GM23248 (cell line): ENCODE measurements around the gene OMG. TPM values are rescaled to one million over a fixed set of nuclear protein-coding genes. Genes with fewer than 3 reads are reported as not detected.

Experiments
- DNase-seq: peaks from one replicate; pipeline ENCODE4 v3.0.0-alpha.2; 2015
- H2AFZ ChIP-seq: fragments of 200-600 bp; sonication (generic); 2 replicates; pipeline ENCODE4 v1.6.1; 2016; ENCODE audit warnings: antibody characterized with exemption
- H3F3A ChIP-seq: fragments of 200-600 bp; sonication (generic); 2 replicates; pipeline ENCODE4 v1.6.1; 2016; ENCODE audit warnings: mild to moderate bottlenecking, antibody characterized with exemption, mixed run types; ENCODE audit not compliant: insufficient read depth
- H3K27ac ChIP-seq: fragments of 200-600 bp; sonication (generic); 2 replicates; pipeline ENCODE4 v1.5.1; 2016; ENCODE audit warnings: mild to moderate bottlenecking
- H3K27me3 ChIP-seq: fragments of 200-600 bp; sonication (generic); replicated peaks from 2 replicates; pipeline ENCODE4 v1.6.1; 2016; ENCODE audit warnings: mild to moderate bottlenecking; ENCODE audit not compliant: insufficient read depth
- H3K36me3 ChIP-seq: fragments of 200-600 bp; sonication (generic); 2 replicates; pipeline ENCODE4 v1.6.1; 2016; ENCODE audit warnings: low read depth, mild to moderate bottlenecking
- H3K4me1 ChIP-seq: fragments of 200-600 bp; sonication (generic); 2 replicates; pipeline ENCODE4 v1.6.1; 2016; ENCODE audit warnings: mild to moderate bottlenecking; ENCODE audit not compliant: insufficient read depth
- H3K4me2 ChIP-seq: fragments of 200-600 bp; sonication (generic); one replicate; pipeline ENCODE4 v1.6.1; 2016; ENCODE audit warnings: mild to moderate bottlenecking; ENCODE audit not compliant: unreplicated experiment
- H3K4me3 ChIP-seq: fragments of 200-600 bp; sonication (generic); 2 replicates; pipeline ENCODE4 v1.5.1; 2016; ENCODE audit warnings: mild to moderate bottlenecking
- H3K79me2 ChIP-seq: fragments of 200-600 bp; sonication (generic); 2 replicates; pipeline ENCODE4 v1.6.1; 2016; ENCODE audit warnings: mild to moderate bottlenecking; ENCODE audit not compliant: insufficient read depth
- H3K9ac ChIP-seq: fragments of 200-600 bp; sonication (generic); 2 replicates; pipeline ENCODE4 v1.6.1; 2016; ENCODE audit warnings: mild to moderate bottlenecking
- H3K9me2 ChIP-seq: fragments of 200-600 bp; sonication (generic); 2 replicates; pipeline ENCODE4 v1.6.1; 2016; ENCODE audit warnings: mixed run types, mild to moderate bottlenecking, moderate library complexity; ENCODE audit not compliant: insufficient read depth
- H3K9me3 ChIP-seq: fragments of 200-600 bp; sonication (generic); one replicate; pipeline ENCODE4 v1.6.1; 2017; ENCODE audit warnings: low read depth
- H4K20me1 ChIP-seq: fragments of 200-600 bp; sonication (generic); 2 replicates; pipeline ENCODE4 v1.6.0; 2016; ENCODE audit not compliant: insufficient read depth
- EZH2 ChIP-seq: fragments of 200-600 bp; sonication (generic); IDR thresholded peaks from 2 replicates; pipeline ENCODE4 v1.6.1; 2018; ENCODE audit warnings: antibody characterized with exemption, mild to moderate bottlenecking; ENCODE audit not compliant: insufficient read depth, poor library complexity, severe bottlenecking
- EZH2phosphoT487 ChIP-seq: fragments of 200-600 bp; sonication (generic); IDR thresholded peaks from 2 replicates; pipeline ENCODE4 v1.6.1; 2018; ENCODE audit warnings: antibody characterized with exemption, moderate library complexity, mild to moderate bottlenecking, low read depth; ENCODE audit not compliant: insufficient read depth
- WGBS, 2 experiments: methylation state at CpG; one replicate each; pipeline ENCODE4 v1.1.6; 2015 to 2017; ENCODE audit warnings: low lambda C conversion rate in 2 of 2, low coverage in 1 of 2; ENCODE audit errors: missing lambda C conversion rate in 2 of 2; 5-methylcytosine and 5-hydroxymethylcytosine counted together
- in situ Hi-C: fragments of 300-500 bp; cut with MboI; formaldehyde crosslinking; loops from 2 replicates; pipeline ENCODE4 v1.15.0; 2020
- polyA plus RNA-seq: library from polyadenylated mRNA; unstranded; fragments of >200 nt; fragmentation: Nextera tagmentation; extraction: Ambion mirVana; gene quantifications from 2 replicates; pipeline ENCODE4 v1.2.1, GENCODE V29; 2016
- total RNA-seq: library from RNA; depleted of rRNA; stranded (reverse); fragments of >200 nt; shearing (Covaris generic); gene quantifications from 2 replicates; pipeline ENCODE4 v1.2.3, GENCODE V29; 2014; rRNA removed

The OMG gene
- total and polyA plus RNA-seq, 2 experiments from 2014 or later = 0.25 TPM; not detected in 1

GRCh38 chr17:31251105-31251969 lies 45.7 kb downstream of the OMG start:
- H3K27ac ChIP-seq = peak overlapping the region; percentile 66; the same call in 1 of the 2 replicates
- H3K4me1 ChIP-seq = peaks cover 47% of the 10 kb centered on the region
- H4K20me1 ChIP-seq = no peaks in the 10 kb centered on the region
- peaks cover 15% of the 10 kb centered on the region for H3K36me3 ChIP-seq
- H3K4me2 ChIP-seq = peak overlapping the region; percentile 28
- peaks cover 49% of the 10 kb centered on the region for H3F3A ChIP-seq
- no peaks in the 10 kb centered on the region; the same call in 1 of the 2 replicates for H3K79me2 ChIP-seq
- no peak overlapping the region for H2AFZ ChIP-seq
- TF ChIP-seq EZH2phosphoT487 (no peak), EZH2 (no peak)
- no peaks in the 10 kb centered on the region for H3K27me3 ChIP-seq
- WGBS, 2 experiments = 94 to 98% methylated on average over 1 of the region's 1 CpG
- H3K9ac ChIP-seq = no peak overlapping the region; the same call in 1 of the 2 replicates
- no peaks in the 10 kb centered on the region for H3K9me3 ChIP-seq
- peak; percentile 25 for DNase-seq
- H3K4me3 ChIP-seq = no peak overlapping the region
- H3K9me2 ChIP-seq = no peaks in the 10 kb centered on the region; the same call in 1 of the 2 replicates
- in situ Hi-C loops = no loop called here

- in situ Hi-C loops = no loop called here
- Histone ChIP-seq H3K9me2 (no peaks in the 10 kb centered on the region; the same call in 1 of the 2 replicates), H3K4me2 (peak overlapping the region; percentile 28), H4K20me1 (no peaks in the 10 kb centered on the region), H3K9me3 (no peaks in the 10 kb centered on the region), H3K79me2 (no peaks in the 10 kb centered on the region; the same call in 1 of the 2 replicates), H2AFZ (no peak overlapping the region), H3K4me1 (peaks cover 47% of the 10 kb centered on the region), H3K4me3 (no peak overlapping the region), H3K27ac (peak overlapping the region; percentile 66), H3K36me3 (peaks cover 15% of the 10 kb centered on the region), H3K9ac (no peak overlapping the region), H3F3A (peaks cover 52% of the 10 kb centered on the region), H3K27me3 (no peaks in the 10 kb centered on the region)
- no peak for DNase-seq
- WGBS, 2 experiments = 95 to 100% methylated on average over 1 of the region's 1 CpG
- no peak for TF ChIP-seq EZH2phosphoT487
Measured at GRCh38 chr17:31250229-31250628, 46.8 kb downstream of the OMG start.

DNA sequence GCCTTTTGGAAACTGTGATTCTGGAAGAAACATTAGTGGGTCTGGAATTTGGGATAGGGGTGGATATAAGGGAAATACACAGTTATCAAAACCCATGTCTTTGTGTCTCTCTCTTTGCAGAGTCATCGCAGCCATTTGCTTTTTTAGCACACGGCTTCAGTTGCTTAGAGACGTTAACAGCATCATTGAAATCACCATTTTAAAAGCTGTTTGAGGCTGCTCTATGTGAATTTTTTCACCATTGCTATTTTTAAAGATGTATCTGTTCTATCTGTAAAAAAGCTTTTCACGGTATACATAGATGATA lies 47.3 kb downstream of the OMG start:
- no peaks in the 10 kb centered on the region for H3K9me3 ChIP-seq
- H4K20me1 ChIP-seq = no peaks in the 10 kb centered on the region
- H3K36me3 ChIP-seq = peaks cover 15% of the 10 kb centered on the region
- no peaks in the 10 kb centered on the region for H3K27me3 ChIP-seq
- H3K9me2 ChIP-seq = no peaks in the 10 kb centered on the region; the same call in 1 of the 2 replicates
- 0 out of 2 replicates have a peak overlapping the region, but pooled peaks have one; percentile 8 for H3K9ac ChIP-seq
- peak overlapping the region; percentile 66 for H3K4me2 ChIP-seq
- WGBS, 2 experiments = 78 to 84% methylated on average over 4 of the region's 4 CpGs
- in situ Hi-C loops = no loop called here
- no peak for DNase-seq
- H3K27ac ChIP-seq = peak overlapping the region; percentile 66
- no peak for TF ChIP-seq EZH2
- no peak for TF ChIP-seq EZH2phosphoT487
- peaks cover 52% of the 10 kb centered on the region for H3F3A ChIP-seq
- no peak overlapping the region for H3K4me3 ChIP-seq
- no peaks in the 10 kb centered on the region; the same call in 1 of the 2 replicates for H3K79me2 ChIP-seq
- peaks cover 47% of the 10 kb centered on the region for H3K4me1 ChIP-seq
- H2AFZ ChIP-seq = no peak overlapping the region

- H3K9ac ChIP-seq = 0 out of 2 replicates have a peak overlapping the region, but pooled peaks have one; percentile 8
Measured at GRCh38 chr17:31248986-31249834, 47.8 kb downstream of the OMG start.

More at GRCh38 chr17:31248986-31249834, 47.8 kb downstream of the OMG start:
- 67 to 71% methylated on average over 5 of the region's 5 CpGs for WGBS, 2 experiments
- peaks cover 52% of the 10 kb centered on the region for H3F3A ChIP-seq
- peak overlapping the region; percentile 66 for H3K4me2 ChIP-seq
- H3K27ac ChIP-seq = peak overlapping the region; percentile 66
- peaks cover 15% of the 10 kb centered on the region for H3K36me3 ChIP-seq
- TF ChIP-seq EZH2phosphoT487 = no peak
- TF ChIP-seq EZH2 = no peak
- no peaks in the 10 kb centered on the region; the same call in 1 of the 2 replicates for H3K9me2 ChIP-seq
- H3K27me3 ChIP-seq = no peaks in the 10 kb centered on the region
- H4K20me1 ChIP-seq = no peaks in the 10 kb centered on the region
- in situ Hi-C loops = no loop called here
- H3K9me3 ChIP-seq = no peaks in the 10 kb centered on the region
- DNase-seq = peak; percentile 83
- no peaks in the 10 kb centered on the region; the same call in 1 of the 2 replicates for H3K79me2 ChIP-seq
- no peak overlapping the region for H2AFZ ChIP-seq
- peaks cover 48% of the 10 kb centered on the region for H3K4me1 ChIP-seq
- peak overlapping the region; percentile 16; the same call in 1 of the 2 replicates for H3K4me3 ChIP-seq

Other genes with a start within 250 kb of the OMG start
- 24.4 and 46.0 TPM in 2 replicates for gene NF1, start 202.3 kb downstream of the OMG start, total RNA-seq
- gene NF1, start 202.3 kb downstream of the OMG start, polyA plus RNA-seq = 4.1 and 6.1 TPM in 2 replicates
- gene EVI2B, start 16.8 kb upstream of the OMG start, total RNA-seq = 0.22 TPM in 1 of 2 replicates, not detected in the other
- 0.49 and 0.51 TPM in 2 replicates for gene EVI2B, start 16.8 kb upstream of the OMG start, polyA plus RNA-seq
- gene EVI2A, start 24.4 kb upstream of the OMG start, total RNA-seq = 0.86 and 0.89 TPM in 2 replicates
- gene EVI2A, start 24.4 kb upstream of the OMG start, polyA plus RNA-seq = 0.40 and 0.62 TPM in 2 replicates
- gene RAB11FIP4, start 94.4 kb upstream of the OMG start, total RNA-seq = 0.22 TPM in 1 of 2 replicates, not detected in the other
- 0.38 and 0.40 TPM in 2 replicates for gene RAB11FIP4, start 94.4 kb upstream of the OMG start, polyA plus RNA-seq